ENCODE measurements around the gene PTPRO.

PTPRO gene

GRCh38 chr12:15344561-15344960 lies 22.3 kb downstream of the PTPRO start:
- Histone ChIP-seq H3K4me1 (ENCODE audit: control insufficient read depth in 1 of 2, insufficient read depth in 2 of 2, low read length in 2 of 2) (no peaks in the 10 kb centered on the region), H3K4me3 (ENCODE audit: low read depth in 1 of 2, low read length in 2 of 2) (no peak overlapping the region), H3K9me3 (ENCODE audit: control insufficient read depth in 1 of 2, low read length in 2 of 2) (no peaks in the 10 kb centered on the region), H3K9ac (ENCODE audit: low read depth in 1 of 2, low read length in 2 of 2) (no peak overlapping the region), H3K27me3 (ENCODE audit: control insufficient read depth in 1 of 2, insufficient read depth in 2 of 2, low read length in 2 of 2) (no peaks in the 10 kb centered on the region), H3K27ac (ENCODE audit: low read depth, low read length) (no peak overlapping the region), H3K36me3 (ENCODE audit: control insufficient read depth in 1 of 2, insufficient read depth in 2 of 2, low read length in 2 of 2) (no peaks in the 10 kb centered on the region)

- H3K27ac ChIP-seq (ENCODE audit: low read depth, low read length), result no peak overlapping the region
- H3K9me3 ChIP-seq (ENCODE audit: control insufficient read depth in 1 of 2, low read length in 2 of 2), result no peaks in the 10 kb centered on the region
- H3K9ac ChIP-seq (ENCODE audit: low read depth in 1 of 2, low read length in 2 of 2), result no peak overlapping the region
- no peaks in the 10 kb centered on the region for H3K4me1 ChIP-seq (ENCODE audit: control insufficient read depth in 1 of 2, insufficient read depth in 2 of 2, low read length in 2 of 2)
- no peaks in the 10 kb centered on the region for H3K36me3 ChIP-seq (ENCODE audit: control insufficient read depth in 1 of 2, insufficient read depth in 2 of 2, low read length in 2 of 2)
- no peak overlapping the region for H3K4me3 ChIP-seq (ENCODE audit: low read depth in 1 of 2, low read length in 2 of 2)
- no peaks in the 10 kb centered on the region for H3K27me3 ChIP-seq (ENCODE audit: control insufficient read depth in 1 of 2, insufficient read depth in 2 of 2, low read length in 2 of 2)
These were observed 24.2 kb downstream of the PTPRO start for GRCh38 chr12:15346488-15346887.

GRCh38 chr12:15350643-15351042 lies 28.3 kb downstream of the PTPRO start:
- H3K27me3 ChIP-seq (ENCODE audit: control insufficient read depth in 1 of 2, insufficient read depth in 2 of 2, low read length in 2 of 2), result no peaks in the 10 kb centered on the region
- H3K4me1 ChIP-seq (ENCODE audit: control insufficient read depth in 1 of 2, insufficient read depth in 2 of 2, low read length in 2 of 2), result no peaks in the 10 kb centered on the region
- H3K36me3 ChIP-seq (ENCODE audit: control insufficient read depth in 1 of 2, insufficient read depth in 2 of 2, low read length in 2 of 2), result no peaks in the 10 kb centered on the region
- H3K9ac ChIP-seq (ENCODE audit: low read depth in 1 of 2, low read length in 2 of 2), result no peak overlapping the region
- H3K4me3 ChIP-seq (ENCODE audit: low read depth in 1 of 2, low read length in 2 of 2), result no peak overlapping the region
- no peaks in the 10 kb centered on the region for H3K9me3 ChIP-seq (ENCODE audit: control insufficient read depth in 1 of 2, low read length in 2 of 2)
- no peak overlapping the region for H3K27ac ChIP-seq (ENCODE audit: low read depth, low read length)

GRCh38 chr12:15355766-15356165 lies 33.5 kb downstream of the PTPRO start:
- H3K27me3 ChIP-seq (ENCODE audit: control insufficient read depth in 1 of 2, insufficient read depth in 2 of 2, low read length in 2 of 2), result no peaks in the 10 kb centered on the region
- no peaks in the 10 kb centered on the region for H3K9me3 ChIP-seq (ENCODE audit: control insufficient read depth in 1 of 2, low read length in 2 of 2)
- no peak overlapping the region for H3K27ac ChIP-seq (ENCODE audit: low read depth, low read length)
- H3K9ac ChIP-seq (ENCODE audit: low read depth in 1 of 2, low read length in 2 of 2), result no peak overlapping the region
- no peaks in the 10 kb centered on the region for H3K4me1 ChIP-seq (ENCODE audit: control insufficient read depth in 1 of 2, insufficient read depth in 2 of 2, low read length in 2 of 2)
- no peak overlapping the region for H3K4me3 ChIP-seq (ENCODE audit: low read depth in 1 of 2, low read length in 2 of 2)
- H3K36me3 ChIP-seq (ENCODE audit: control insufficient read depth in 1 of 2, insufficient read depth in 2 of 2, low read length in 2 of 2), result no peaks in the 10 kb centered on the region

- no peak overlapping the region for H3K27ac ChIP-seq (ENCODE audit: low read depth, low read length)
- H3K4me3 ChIP-seq (ENCODE audit: low read depth in 1 of 2, low read length in 2 of 2), result no peak overlapping the region
- no peaks in the 10 kb centered on the region for H3K4me1 ChIP-seq (ENCODE audit: control insufficient read depth in 1 of 2, insufficient read depth in 2 of 2, low read length in 2 of 2)
- no peak overlapping the region for H3K9ac ChIP-seq (ENCODE audit: low read depth in 1 of 2, low read length in 2 of 2)
- H3K9me3 ChIP-seq (ENCODE audit: control insufficient read depth in 1 of 2, low read length in 2 of 2), result no peaks in the 10 kb centered on the region
- no peaks in the 10 kb centered on the region for H3K27me3 ChIP-seq (ENCODE audit: control insufficient read depth in 1 of 2, insufficient read depth in 2 of 2, low read length in 2 of 2)
- H3K36me3 ChIP-seq (ENCODE audit: control insufficient read depth in 1 of 2, insufficient read depth in 2 of 2, low read length in 2 of 2), result no peaks in the 10 kb centered on the region
These were observed 34.6 kb downstream of the PTPRO start for GRCh38 chr12:15356951-15357364.

DNA sequence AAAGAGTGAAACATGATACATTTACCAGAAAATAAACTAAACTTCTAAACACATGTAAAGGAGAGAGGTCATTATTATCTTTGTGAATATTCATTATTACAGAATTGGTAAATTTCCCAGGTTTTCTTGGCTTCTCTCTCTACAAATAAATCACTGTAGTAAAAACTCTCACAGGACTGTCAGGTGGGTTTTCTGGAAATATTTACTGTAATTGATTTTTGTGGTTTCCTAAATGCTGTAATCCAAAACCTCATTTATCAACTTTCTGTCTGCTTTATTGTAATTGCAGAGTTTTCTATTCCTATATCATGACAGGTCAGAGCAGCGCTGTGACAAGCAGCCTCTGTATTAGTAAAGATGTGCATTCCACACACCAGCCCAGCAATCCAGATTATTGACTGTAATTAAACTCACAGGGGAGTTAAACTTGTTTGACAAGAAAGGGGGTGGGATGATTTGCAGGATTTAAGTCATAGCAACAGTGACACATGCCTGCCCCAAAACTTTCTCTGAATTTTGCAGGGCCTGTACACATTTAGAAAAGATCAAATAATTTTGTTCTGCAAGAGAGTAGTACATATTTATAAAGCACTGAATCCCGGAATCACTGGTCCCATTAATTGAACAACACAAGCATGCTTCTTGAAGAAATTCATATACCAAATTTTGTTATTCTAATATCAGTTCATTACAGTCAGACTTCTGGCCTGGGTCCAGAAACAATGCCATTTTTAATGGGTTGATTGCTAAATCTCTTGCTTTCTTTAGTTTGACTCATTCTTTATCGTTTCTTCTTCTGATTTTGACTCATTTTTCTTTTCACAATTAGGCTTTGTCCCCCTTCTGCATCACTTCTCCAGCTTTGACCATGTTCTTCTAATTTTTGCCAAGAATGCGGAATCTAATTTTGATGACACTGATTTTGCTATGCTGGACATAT lies 42.2 kb downstream of the PTPRO start:
- H3K9me3 ChIP-seq (ENCODE audit: control insufficient read depth in 1 of 2, low read length in 2 of 2), result no peaks in the 10 kb centered on the region
- no peaks in the 10 kb centered on the region for H3K36me3 ChIP-seq (ENCODE audit: control insufficient read depth in 1 of 2, insufficient read depth in 2 of 2, low read length in 2 of 2)
- no peaks in the 10 kb centered on the region for H3K27me3 ChIP-seq (ENCODE audit: control insufficient read depth in 1 of 2, insufficient read depth in 2 of 2, low read length in 2 of 2)
- H3K4me3 ChIP-seq (ENCODE audit: low read depth in 1 of 2, low read length in 2 of 2), result no peak overlapping the region
- no peak overlapping the region for H3K27ac ChIP-seq (ENCODE audit: low read depth, low read length)
- no peak overlapping the region for H3K9ac ChIP-seq (ENCODE audit: low read depth in 1 of 2, low read length in 2 of 2)
- H3K4me1 ChIP-seq (ENCODE audit: control insufficient read depth in 1 of 2, insufficient read depth in 2 of 2, low read length in 2 of 2), result no peaks in the 10 kb centered on the region

- H3K9me3 ChIP-seq (ENCODE audit: control insufficient read depth in 1 of 2, low read length in 2 of 2), result no peaks in the 10 kb centered on the region
- H3K4me3 ChIP-seq (ENCODE audit: low read depth in 1 of 2, low read length in 2 of 2), result no peak overlapping the region
- H3K4me1 ChIP-seq (ENCODE audit: control insufficient read depth in 1 of 2, insufficient read depth in 2 of 2, low read length in 2 of 2), result no peaks in the 10 kb centered on the region
These were observed 46.5 kb downstream of the PTPRO start for GRCh38 chr12:15368812-15369211.

DNA sequence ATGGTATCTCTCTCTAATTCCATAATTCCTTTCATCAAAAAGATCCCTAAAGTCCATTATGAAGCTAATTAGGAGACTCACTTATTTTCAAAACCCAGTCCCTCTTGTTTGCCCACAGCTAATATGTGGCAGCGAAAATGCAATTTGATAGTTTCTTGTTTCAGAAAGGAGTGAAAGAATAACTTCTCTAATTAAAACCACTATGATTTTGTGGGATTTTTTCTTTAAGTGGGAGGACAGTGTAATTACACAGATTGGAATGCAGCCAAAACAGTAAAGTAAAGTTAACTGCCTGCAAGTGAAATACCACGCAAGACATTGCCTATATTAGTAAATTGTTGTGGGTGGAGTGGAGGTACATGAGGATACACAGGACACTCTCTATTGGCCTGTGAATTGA lies 50.0 kb downstream of the PTPRO start:
- no peaks in the 10 kb centered on the region for H3K4me1 ChIP-seq (ENCODE audit: control insufficient read depth in 1 of 2, insufficient read depth in 2 of 2, low read length in 2 of 2)
- H3K27ac ChIP-seq (ENCODE audit: low read depth, low read length), result no peak overlapping the region
- no peaks in the 10 kb centered on the region for H3K36me3 ChIP-seq (ENCODE audit: control insufficient read depth in 1 of 2, insufficient read depth in 2 of 2, low read length in 2 of 2)
- no peak overlapping the region for H3K9ac ChIP-seq (ENCODE audit: low read depth in 1 of 2, low read length in 2 of 2)
- no peak overlapping the region for H3K4me3 ChIP-seq (ENCODE audit: low read depth in 1 of 2, low read length in 2 of 2)
- no peaks in the 10 kb centered on the region for H3K27me3 ChIP-seq (ENCODE audit: control insufficient read depth in 1 of 2, insufficient read depth in 2 of 2, low read length in 2 of 2)
- H3K9me3 ChIP-seq (ENCODE audit: control insufficient read depth in 1 of 2, low read length in 2 of 2), result peaks cover 0 to 11% of the 10 kb centered on the region in 2 donors

More at GRCh38 chr12:15368812-15369211, 46.5 kb downstream of the PTPRO start:
- H3K27me3 ChIP-seq (ENCODE audit: control insufficient read depth in 1 of 2, insufficient read depth in 2 of 2, low read length in 2 of 2), result no peaks in the 10 kb centered on the region
- no peaks in the 10 kb centered on the region for H3K36me3 ChIP-seq (ENCODE audit: control insufficient read depth in 1 of 2, insufficient read depth in 2 of 2, low read length in 2 of 2)
- H3K9ac ChIP-seq (ENCODE audit: low read depth in 1 of 2, low read length in 2 of 2), result no peak overlapping the region
- no peak overlapping the region for H3K27ac ChIP-seq (ENCODE audit: low read depth, low read length)

- H3K4me1 ChIP-seq (ENCODE audit: control insufficient read depth in 1 of 2, insufficient read depth in 2 of 2, low read length in 2 of 2), result no peaks in the 10 kb centered on the region
- no peaks in the 10 kb centered on the region for H3K36me3 ChIP-seq (ENCODE audit: control insufficient read depth in 1 of 2, insufficient read depth in 2 of 2, low read length in 2 of 2)
- no peak overlapping the region for H3K27ac ChIP-seq (ENCODE audit: low read depth, low read length)
- no peaks in the 10 kb centered on the region for H3K9me3 ChIP-seq (ENCODE audit: control insufficient read depth in 1 of 2, low read length in 2 of 2)
- H3K27me3 ChIP-seq (ENCODE audit: control insufficient read depth in 1 of 2, insufficient read depth in 2 of 2, low read length in 2 of 2), result no peaks in the 10 kb centered on the region
- H3K4me3 ChIP-seq (ENCODE audit: low read depth in 1 of 2, low read length in 2 of 2), result no peak overlapping the region
- H3K9ac ChIP-seq (ENCODE audit: low read depth in 1 of 2, low read length in 2 of 2), result no peak overlapping the region
These were observed 65.5 kb downstream of the PTPRO start for GRCh38 chr12:15387772-15388171.

GRCh38 chr12:15389561-15389960 lies 67.3 kb downstream of the PTPRO start:
- H3K4me1 ChIP-seq (ENCODE audit: control insufficient read depth in 1 of 2, insufficient read depth in 2 of 2, low read length in 2 of 2), result no peaks in the 10 kb centered on the region
- H3K27ac ChIP-seq (ENCODE audit: low read depth, low read length), result no peak overlapping the region
- H3K9ac ChIP-seq (ENCODE audit: low read depth in 1 of 2, low read length in 2 of 2), result no peak overlapping the region
- no peaks in the 10 kb centered on the region for H3K9me3 ChIP-seq (ENCODE audit: control insufficient read depth in 1 of 2, low read length in 2 of 2)
- no peaks in the 10 kb centered on the region for H3K27me3 ChIP-seq (ENCODE audit: control insufficient read depth in 1 of 2, insufficient read depth in 2 of 2, low read length in 2 of 2)
- H3K4me3 ChIP-seq (ENCODE audit: low read depth in 1 of 2, low read length in 2 of 2), result no peak overlapping the region
- no peaks in the 10 kb centered on the region for H3K36me3 ChIP-seq (ENCODE audit: control insufficient read depth in 1 of 2, insufficient read depth in 2 of 2, low read length in 2 of 2)

Data from duodenal mucosa (tissue), 2 donors.